ENCODE results near the gene SLC41A2.

DNA sequence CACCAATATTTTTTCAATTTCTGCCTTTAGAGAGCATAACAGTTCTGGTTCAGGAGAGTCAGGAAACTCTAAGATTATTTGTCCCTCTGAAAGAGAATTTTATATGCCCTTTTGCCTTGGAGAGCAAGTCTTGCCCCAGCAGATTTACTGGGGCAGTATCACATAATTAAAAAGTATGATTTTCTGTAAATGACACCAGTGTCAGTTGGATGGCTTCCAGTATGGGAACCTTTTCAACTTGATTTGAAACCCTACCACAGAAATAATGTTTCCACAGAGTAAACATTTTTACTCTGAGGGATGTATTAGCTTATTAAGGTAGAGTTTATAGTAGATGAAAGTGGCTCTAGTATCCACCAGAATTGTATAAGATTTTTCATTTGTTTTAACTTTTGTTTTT, 43.4 kb upstream of the SLC41A2 start:
- TF ChIP-seq, protein P1, sequence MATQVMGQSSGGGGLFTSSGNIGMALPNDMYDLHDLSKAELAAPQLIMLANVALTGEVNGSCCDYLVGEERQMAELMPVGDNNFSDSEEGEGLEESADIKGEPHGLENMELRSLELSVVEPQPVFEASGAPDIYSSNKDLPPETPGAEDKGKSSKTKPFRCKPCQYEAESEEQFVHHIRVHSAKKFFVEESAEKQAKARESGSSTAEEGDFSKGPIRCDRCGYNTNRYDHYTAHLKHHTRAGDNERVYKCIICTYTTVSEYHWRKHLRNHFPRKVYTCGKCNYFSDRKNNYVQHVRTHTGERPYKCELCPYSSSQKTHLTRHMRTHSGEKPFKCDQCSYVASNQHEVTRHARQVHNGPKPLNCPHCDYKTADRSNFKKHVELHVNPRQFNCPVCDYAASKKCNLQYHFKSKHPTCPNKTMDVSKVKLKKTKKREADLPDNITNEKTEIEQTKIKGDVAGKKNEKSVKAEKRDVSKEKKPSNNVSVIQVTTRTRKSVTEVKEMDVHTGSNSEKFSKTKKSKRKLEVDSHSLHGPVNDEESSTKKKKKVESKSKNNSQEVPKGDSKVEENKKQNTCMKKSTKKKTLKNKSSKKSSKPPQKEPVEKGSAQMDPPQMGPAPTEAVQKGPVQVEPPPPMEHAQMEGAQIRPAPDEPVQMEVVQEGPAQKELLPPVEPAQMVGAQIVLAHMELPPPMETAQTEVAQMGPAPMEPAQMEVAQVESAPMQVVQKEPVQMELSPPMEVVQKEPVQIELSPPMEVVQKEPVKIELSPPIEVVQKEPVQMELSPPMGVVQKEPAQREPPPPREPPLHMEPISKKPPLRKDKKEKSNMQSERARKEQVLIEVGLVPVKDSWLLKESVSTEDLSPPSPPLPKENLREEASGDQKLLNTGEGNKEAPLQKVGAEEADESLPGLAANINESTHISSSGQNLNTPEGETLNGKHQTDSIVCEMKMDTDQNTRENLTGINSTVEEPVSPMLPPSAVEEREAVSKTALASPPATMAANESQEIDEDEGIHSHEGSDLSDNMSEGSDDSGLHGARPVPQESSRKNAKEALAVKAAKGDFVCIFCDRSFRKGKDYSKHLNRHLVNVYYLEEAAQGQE (IDR thresholded peaks at IDR 0.05; ENCODE audit: low read depth, low read length): no peak
- no peak for TF ChIP-seq YY1 (IDR thresholded peaks at IDR 0.05; ENCODE audit: low read depth, low read length)
- no peak for TF ChIP-seq SP1 (IDR thresholded peaks at IDR 0.05; ENCODE audit: low read depth, low read length)
- TF ChIP-seq YBX1 (IDR thresholded peaks at IDR 0.05): no peak
- TF ChIP-seq, protein P2, sequence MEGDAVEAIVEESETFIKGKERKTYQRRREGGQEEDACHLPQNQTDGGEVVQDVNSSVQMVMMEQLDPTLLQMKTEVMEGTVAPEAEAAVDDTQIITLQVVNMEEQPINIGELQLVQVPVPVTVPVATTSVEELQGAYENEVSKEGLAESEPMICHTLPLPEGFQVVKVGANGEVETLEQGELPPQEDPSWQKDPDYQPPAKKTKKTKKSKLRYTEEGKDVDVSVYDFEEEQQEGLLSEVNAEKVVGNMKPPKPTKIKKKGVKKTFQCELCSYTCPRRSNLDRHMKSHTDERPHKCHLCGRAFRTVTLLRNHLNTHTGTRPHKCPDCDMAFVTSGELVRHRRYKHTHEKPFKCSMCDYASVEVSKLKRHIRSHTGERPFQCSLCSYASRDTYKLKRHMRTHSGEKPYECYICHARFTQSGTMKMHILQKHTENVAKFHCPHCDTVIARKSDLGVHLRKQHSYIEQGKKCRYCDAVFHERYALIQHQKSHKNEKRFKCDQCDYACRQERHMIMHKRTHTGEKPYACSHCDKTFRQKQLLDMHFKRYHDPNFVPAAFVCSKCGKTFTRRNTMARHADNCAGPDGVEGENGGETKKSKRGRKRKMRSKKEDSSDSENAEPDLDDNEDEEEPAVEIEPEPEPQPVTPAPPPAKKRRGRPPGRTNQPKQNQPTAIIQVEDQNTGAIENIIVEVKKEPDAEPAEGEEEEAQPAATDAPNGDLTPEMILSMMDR (IDR thresholded peaks at IDR 0.05 in 2 of 3, conservative IDR thresholded peaks at IDR 0.05 in 1 of 3; ENCODE audit: control insufficient read depth in 2 of 3, extremely low read depth in 1 of 3, insufficient read depth in 1 of 3, low read depth in 3 of 3, low read length in 3 of 3): no peak
- no peak for TF ChIP-seq JUNB (IDR thresholded peaks at IDR 0.05)
- TF ChIP-seq BRCA1 (IDR thresholded peaks at IDR 0.05; ENCODE audit: low read depth, low read length): no peak
- TF ChIP-seq POLR2A (IDR thresholded peaks at IDR 0.05; ENCODE audit: low read depth, low read length): no peak
- TF ChIP-seq ESRRA (IDR thresholded peaks at IDR 0.05; ENCODE audit: low read length): no peak
- TF ChIP-seq MTA2 (IDR thresholded peaks at IDR 0.05; ENCODE audit: low read depth): no peak
- TF ChIP-seq MYC (IDR thresholded peaks at IDR 0.05; ENCODE audit: insufficient read depth, insufficient read length, insufficient replicate concordance, low read length, severe bottlenecking): no peak
- TF ChIP-seq, protein P3, sequence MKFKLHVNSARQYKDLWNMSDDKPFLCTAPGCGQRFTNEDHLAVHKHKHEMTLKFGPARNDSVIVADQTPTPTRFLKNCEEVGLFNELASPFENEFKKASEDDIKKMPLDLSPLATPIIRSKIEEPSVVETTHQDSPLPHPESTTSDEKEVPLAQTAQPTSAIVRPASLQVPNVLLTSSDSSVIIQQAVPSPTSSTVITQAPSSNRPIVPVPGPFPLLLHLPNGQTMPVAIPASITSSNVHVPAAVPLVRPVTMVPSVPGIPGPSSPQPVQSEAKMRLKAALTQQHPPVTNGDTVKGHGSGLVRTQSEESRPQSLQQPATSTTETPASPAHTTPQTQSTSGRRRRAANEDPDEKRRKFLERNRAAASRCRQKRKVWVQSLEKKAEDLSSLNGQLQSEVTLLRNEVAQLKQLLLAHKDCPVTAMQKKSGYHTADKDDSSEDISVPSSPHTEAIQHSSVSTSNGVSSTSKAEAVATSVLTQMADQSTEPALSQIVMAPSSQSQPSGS (IDR thresholded peaks at IDR 0.05; ENCODE audit: low read length): no peak

All from GM12878 (cell line).